Activated CD8-positive, alpha-beta T cell treated with anti-CD3 and anti-CD28 coated beads for 36 hours (primary cell): ENCODE measurements around the gene STOX1. TPM values are rescaled to one million over a fixed set of nuclear protein-coding genes. Genes with fewer than 3 reads are reported as not detected.
A peak's percentile ranks its signal among the peaks of the same experiment; 100 is the strongest.

Experiments
- ATAC-seq: fragments of 200-7000 bp; cut with Tn5 transposase; one replicate; pipeline ENCODE4 v1.10.0; 2021; ENCODE audit warnings: mild to moderate bottlenecking, moderate library complexity
- CTCF ChIA-PET: fragments of 350-600 bp; sonication (Branson Sonifier 250); formaldehyde crosslinking; loops from one replicate; lab custom pipeline; 2021; ENCODE audit warnings: antibody characterized with exemption; lab: Charles Lee
- POLR2A ChIA-PET: fragments of 350-600 bp; sonication (Branson Sonifier 250); formaldehyde crosslinking; loops from one replicate; lab custom pipeline; 2021; ENCODE audit warnings: antibody characterized with exemption; lab: Charles Lee
- DNase-seq: peaks from one replicate; pipeline ENCODE4 v3.0.0-alpha.2; 2020
- H3K27ac Mint-ChIP-seq: one replicate; pipeline ENCODE4 v1.8.0; 2021; ENCODE audit warnings: mild to moderate bottlenecking, mixed read lengths
- H3K27me3 Mint-ChIP-seq: one replicate; pipeline ENCODE4 v1.8.0; 2021; ENCODE audit warnings: mixed read lengths
- H3K36me3 Mint-ChIP-seq: one replicate; pipeline ENCODE4 v1.8.0; 2021; ENCODE audit warnings: low read depth, mixed read lengths
- H3K4me1 Mint-ChIP-seq: one replicate; pipeline ENCODE4 v1.8.0; 2021; ENCODE audit warnings: low read depth, mixed read lengths
- H3K4me3 Mint-ChIP-seq: one replicate; pipeline ENCODE4 v1.8.0; 2021; ENCODE audit warnings: mild to moderate bottlenecking, moderate library complexity, mixed read lengths
- H3K9me3 Mint-ChIP-seq: one replicate; pipeline ENCODE4 v1.8.0; 2021; ENCODE audit warnings: mixed read lengths
- CTCF ChIP-seq: fragments of 200-600 bp; IDR thresholded peaks from one replicate; pipeline ENCODE4 v1.8.0; 2022; ENCODE audit warnings: antibody characterized with exemption, mild to moderate bottlenecking
- intact Hi-C: fragments of 100-400 bp; cut with micrococcal nuclease; formaldehyde crosslinking; loops from one replicate; pipeline ENCODE4 v1.10.0; 2022
- total RNA-seq, 2 experiments: library from RNA; stranded (reverse); gene quantifications; one replicate each; pipeline ENCODE4 v1.2.3, GENCODE V29; 2021

Gene STOX1
- total RNA-seq, 2 experiments from 2014 or later, result 0.22 to 0.36 TPM

- intact Hi-C loops, result loop anchor here (10.0 kb wide), 1 partner anchor 114 kb away; the partner anchor contains the start of gene DDX50
- no peak for ATAC-seq
- CTCF ChIA-PET, result no interaction called here
Measured at GRCh38 chr10:68790476-68790875, 36.9 kb upstream of the STOX1 start.

GRCh38 chr10:68792115-68792514 lies 35.2 kb upstream of the STOX1 start:
- intact Hi-C loops, result loop anchor here (10.0 kb wide), 1 partner anchor 113 kb away; the partner anchor contains the start of gene DDX50
- peak; percentile 17 for TF ChIP-seq CTCF
- no peak overlapping the region for H3K4me3 Mint-ChIP-seq

More at GRCh38 chr10:68790476-68790875, 36.9 kb upstream of the STOX1 start:
- Mint-ChIP-seq H3K4me1 (no peaks in the 10 kb centered on the region), H3K9me3 (no peaks in the 10 kb centered on the region), H3K27me3 (no peaks in the 10 kb centered on the region), H3K4me3 (no peak overlapping the region), H3K27ac (no peak overlapping the region), H3K36me3 (peaks cover 30% of the 10 kb centered on the region)
- DNase-seq, result no peak
- POLR2A ChIA-PET, result interaction anchor here (0.8 kb wide), 1 partner anchor 17 kb away, joined by 3 read pairs; no protein-coding TSS in a partner anchor
- no peak for TF ChIP-seq CTCF

GRCh38 chr10:68795886-68796532 lies 31.3 kb upstream of the STOX1 start:
- intact Hi-C loops, result loop anchor here (10.0 kb wide), 1 partner anchor 109 kb away; the partner anchor contains the start of gene DDX50
- ATAC-seq, result no peak
- DNase-seq, result no peak
- peaks cover 8% of the 10 kb centered on the region for H3K36me3 Mint-ChIP-seq
- no peaks in the 10 kb centered on the region for H3K27me3 Mint-ChIP-seq
- POLR2A ChIA-PET, result no interaction called here
- no peaks in the 10 kb centered on the region for H3K4me1 Mint-ChIP-seq
- H3K9me3 Mint-ChIP-seq, result no peaks in the 10 kb centered on the region
- H3K27ac Mint-ChIP-seq, result no peak overlapping the region
- CTCF ChIA-PET, result no interaction called here
- no peak overlapping the region for H3K4me3 Mint-ChIP-seq
- TF ChIP-seq CTCF, result no peak

More at GRCh38 chr10:68792115-68792514, 35.2 kb upstream of the STOX1 start:
- no peaks in the 10 kb centered on the region for H3K4me1 Mint-ChIP-seq
- H3K27me3 Mint-ChIP-seq, result no peaks in the 10 kb centered on the region
- H3K9me3 Mint-ChIP-seq, result no peaks in the 10 kb centered on the region
- peaks cover 18% of the 10 kb centered on the region for H3K36me3 Mint-ChIP-seq
- ChIA-PET CTCF (no interaction called here), POLR2A (no interaction called here)
- DNase-seq (no peak), ATAC-seq (no peak)
- no peak overlapping the region for H3K27ac Mint-ChIP-seq

GRCh38 chr10:68796605-68797004 lies 30.7 kb upstream of the STOX1 start:
- DNase-seq (no peak), ATAC-seq (no peak)
- intact Hi-C loops, result loop anchor here (10.0 kb wide), 1 partner anchor 108 kb away; the partner anchor contains the start of gene DDX50
- CTCF ChIA-PET, result no interaction called here
- Mint-ChIP-seq H3K4me3 (no peak overlapping the region), H3K36me3 (peaks cover 7% of the 10 kb centered on the region), H3K27ac (no peak overlapping the region), H3K9me3 (no peaks in the 10 kb centered on the region), H3K4me1 (no peaks in the 10 kb centered on the region), H3K27me3 (no peaks in the 10 kb centered on the region)
- no peak for TF ChIP-seq CTCF
- POLR2A ChIA-PET, result no interaction called here

GRCh38 chr10:68800211-68800610 lies 27.1 kb upstream of the STOX1 start:
- DNase-seq (no peak), ATAC-seq (no peak)
- ChIA-PET CTCF (interaction anchor here (2.1 kb wide), 1 partner anchor 97 kb away, joined by 7 read pairs; no protein-coding TSS in a partner anchor), POLR2A (interaction anchor here (1.3 kb wide), 1 partner anchor 100 kb away, joined by 4 read pairs; no protein-coding TSS in a partner anchor)
- no peaks in the 10 kb centered on the region for H3K4me1 Mint-ChIP-seq
- TF ChIP-seq CTCF, result no peak
- no peaks in the 10 kb centered on the region for H3K27me3 Mint-ChIP-seq
- no peaks in the 10 kb centered on the region for H3K9me3 Mint-ChIP-seq
- H3K27ac Mint-ChIP-seq, result no peak overlapping the region
- intact Hi-C loops, result no loop called here
- no peaks in the 10 kb centered on the region for H3K36me3 Mint-ChIP-seq
- no peak overlapping the region for H3K4me3 Mint-ChIP-seq
